PC-9 (cell line): ENCODE data around the gene PVALEF.

Experiments
- CTCF ChIP-seq: fragments of 200-600 bp; sonication (generic); conservative IDR thresholded peaks from 2 replicates; pipeline ENCODE4 v1.6.1; 2017; ENCODE audit warnings: mixed run types, antibody characterized with exemption, mild to moderate bottlenecking, moderate library complexity
- EZH2 ChIP-seq: fragments of 200-600 bp; sonication (generic); IDR thresholded peaks from 2 replicates; pipeline ENCODE4 v1.8.0; 2017; ENCODE audit warnings: antibody characterized with exemption, low read depth

- TF ChIP-seq CTCF (no peak), EZH2 (no peak)
These were observed 7.2 kb upstream of the PVALEF start for GRCh38 chr17:81157848-81158687.
